HFF-Myc (cell line): ENCODE results near the gene LRRTM1.

Experiments used
- DNase-seq: peaks from one replicate; pipeline ENCODE4 v3.0.0-alpha.2; 2011; ENCODE audit warnings: low read depth; ENCODE audit errors: extremely low read depth
- H3K4me3 ChIP-seq: replicated peaks from 2 replicates; pipeline ENCODE4 v1.5.1; 2011; ENCODE audit warnings: low read depth, mild to moderate bottlenecking, control low read depth, low read length
- CTCF ChIP-seq: IDR thresholded peaks from 2 replicates; pipeline ENCODE4 v1.5.1; 2012; ENCODE audit warnings: mild to moderate bottlenecking, low read depth, low read length, control low read depth; ENCODE audit errors: missing control alignments

LRRTM1 gene

GRCh38 chr2:80269806-80270205 is 34.7 kb downstream of the LRRTM1 start:
- H3K4me3 ChIP-seq = no peak overlapping the region
- DNase-seq = no peak
- TF ChIP-seq CTCF = no peak

- DNase-seq = no peak
- no peak overlapping the region for H3K4me3 ChIP-seq
- TF ChIP-seq CTCF = no peak
Observed at GRCh38 chr2:80266231-80266630, 38.3 kb downstream of the LRRTM1 start.

- TF ChIP-seq CTCF = no peak
- DNase-seq = no peak
Observed at GRCh38 chr2:80259292-80259691, 45.3 kb downstream of the LRRTM1 start.

GRCh38 chr2:80258793-80259192 is 45.8 kb downstream of the LRRTM1 start:
- TF ChIP-seq CTCF = no peak
- no peak overlapping the region for H3K4me3 ChIP-seq
- DNase-seq = no peak

More at GRCh38 chr2:80259292-80259691, 45.3 kb downstream of the LRRTM1 start:
- H3K4me3 ChIP-seq = no peak overlapping the region

GRCh38 chr2:80258341-80258740 is 46.2 kb downstream of the LRRTM1 start:
- TF ChIP-seq CTCF = no peak
- no peak for DNase-seq
- no peak overlapping the region for H3K4me3 ChIP-seq

- no peak overlapping the region for H3K4me3 ChIP-seq
- no peak for DNase-seq
- no peak for TF ChIP-seq CTCF
Observed at GRCh38 chr2:80257450-80257849, 47.1 kb downstream of the LRRTM1 start.

GRCh38 chr2:80256782-80257167 is 47.8 kb downstream of the LRRTM1 start:
- no peak for DNase-seq
- no peak for TF ChIP-seq CTCF

More at GRCh38 chr2:80256782-80257167, 47.8 kb downstream of the LRRTM1 start:
- H3K4me3 ChIP-seq = no peak overlapping the region
